Measurements from ENCODE around the gene RIN1. TPM values are rescaled to one million over a fixed set of nuclear protein-coding genes. Genes with fewer than 3 reads are reported as not detected.
A peak's percentile ranks its signal among the peaks of the same experiment; 100 is the strongest.

RIN1 gene
- total and polyA plus RNA-seq, 2 of the 13 experiments (the other 11 are each of a cell fraction or from before 2014, with no cell fraction given), result 2.4 to 4.1 TPM

DNA sequence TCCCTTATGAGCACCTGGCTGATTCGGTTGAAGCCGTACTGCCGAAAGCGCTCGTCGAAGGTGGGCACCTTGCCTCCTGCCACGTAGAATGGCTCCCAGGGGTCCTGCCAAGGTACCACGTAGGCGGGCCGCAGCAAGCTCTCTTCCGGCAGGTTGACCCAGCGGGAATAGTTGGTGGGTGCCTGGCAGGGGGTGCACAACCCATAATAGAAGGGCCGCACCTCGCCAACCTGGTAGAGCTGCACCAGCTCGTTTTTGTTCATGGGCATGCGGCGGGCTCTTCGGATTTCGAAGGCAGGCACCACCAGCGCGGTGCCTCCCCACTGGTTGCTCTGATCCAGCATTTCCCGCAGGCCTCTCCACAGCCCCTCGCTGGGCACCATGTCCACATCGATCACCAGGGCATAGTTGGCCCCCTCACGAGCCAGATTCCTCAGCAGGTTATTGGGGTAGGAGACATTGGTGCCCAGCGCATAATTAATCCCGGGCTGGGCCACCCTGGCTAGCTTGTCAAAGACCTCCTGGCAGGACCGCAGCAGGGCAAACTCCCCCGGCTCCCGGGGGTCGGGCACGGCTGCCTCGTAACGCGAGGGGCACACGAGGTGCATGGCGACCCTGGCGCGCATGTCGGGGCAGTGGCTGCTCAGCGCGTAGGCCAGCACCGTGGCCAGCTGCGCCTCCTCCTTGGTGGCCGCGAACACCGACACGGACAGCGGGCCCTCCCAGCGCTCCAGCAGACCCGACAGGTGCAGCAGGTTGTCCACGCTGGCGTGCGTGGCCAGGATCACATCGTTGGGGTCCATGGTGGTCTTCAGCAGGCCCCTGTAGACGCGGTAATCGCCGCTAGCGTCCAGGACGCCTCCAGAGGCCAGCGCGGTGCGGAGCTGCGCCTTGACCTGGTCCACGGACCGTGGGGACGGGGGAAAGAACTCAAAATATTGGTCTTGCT, 10.5 kb upstream of the RIN1 start (continued):
- TF ChIP-seq, protein P1, sequence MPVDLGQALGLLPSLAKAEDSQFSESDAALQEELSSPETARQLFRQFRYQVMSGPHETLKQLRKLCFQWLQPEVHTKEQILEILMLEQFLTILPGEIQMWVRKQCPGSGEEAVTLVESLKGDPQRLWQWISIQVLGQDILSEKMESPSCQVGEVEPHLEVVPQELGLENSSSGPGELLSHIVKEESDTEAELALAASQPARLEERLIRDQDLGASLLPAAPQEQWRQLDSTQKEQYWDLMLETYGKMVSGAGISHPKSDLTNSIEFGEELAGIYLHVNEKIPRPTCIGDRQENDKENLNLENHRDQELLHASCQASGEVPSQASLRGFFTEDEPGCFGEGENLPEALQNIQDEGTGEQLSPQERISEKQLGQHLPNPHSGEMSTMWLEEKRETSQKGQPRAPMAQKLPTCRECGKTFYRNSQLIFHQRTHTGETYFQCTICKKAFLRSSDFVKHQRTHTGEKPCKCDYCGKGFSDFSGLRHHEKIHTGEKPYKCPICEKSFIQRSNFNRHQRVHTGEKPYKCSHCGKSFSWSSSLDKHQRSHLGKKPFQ (CRISPR knock-in tag; IDR thresholded peaks at IDR 0.05; ENCODE audit: insufficient replicate concordance), result peak; percentile 55
- TF ChIP-seq, protein P2, sequence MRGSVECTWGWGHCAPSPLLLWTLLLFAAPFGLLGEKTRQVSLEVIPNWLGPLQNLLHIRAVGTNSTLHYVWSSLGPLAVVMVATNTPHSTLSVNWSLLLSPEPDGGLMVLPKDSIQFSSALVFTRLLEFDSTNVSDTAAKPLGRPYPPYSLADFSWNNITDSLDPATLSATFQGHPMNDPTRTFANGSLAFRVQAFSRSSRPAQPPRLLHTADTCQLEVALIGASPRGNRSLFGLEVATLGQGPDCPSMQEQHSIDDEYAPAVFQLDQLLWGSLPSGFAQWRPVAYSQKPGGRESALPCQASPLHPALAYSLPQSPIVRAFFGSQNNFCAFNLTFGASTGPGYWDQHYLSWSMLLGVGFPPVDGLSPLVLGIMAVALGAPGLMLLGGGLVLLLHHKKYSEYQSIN (CRISPR knock-in tag; IDR thresholded peaks at IDR 0.05; ENCODE audit: borderline replicate concordance), result no peak
- TF ChIP-seq BORCS8-MEF2B (CRISPR knock-in tag; IDR thresholded peaks at IDR 0.05), result no peak
- TF ChIP-seq RFX3 (CRISPR knock-in tag; IDR thresholded peaks at IDR 0.05), result no peak
- TF ChIP-seq HOXA3 (CRISPR knock-in tag; IDR thresholded peaks at IDR 0.05), result peak; percentile 38; the same call in 1 of the 2 replicates
- TF ChIP-seq, protein P3, sequence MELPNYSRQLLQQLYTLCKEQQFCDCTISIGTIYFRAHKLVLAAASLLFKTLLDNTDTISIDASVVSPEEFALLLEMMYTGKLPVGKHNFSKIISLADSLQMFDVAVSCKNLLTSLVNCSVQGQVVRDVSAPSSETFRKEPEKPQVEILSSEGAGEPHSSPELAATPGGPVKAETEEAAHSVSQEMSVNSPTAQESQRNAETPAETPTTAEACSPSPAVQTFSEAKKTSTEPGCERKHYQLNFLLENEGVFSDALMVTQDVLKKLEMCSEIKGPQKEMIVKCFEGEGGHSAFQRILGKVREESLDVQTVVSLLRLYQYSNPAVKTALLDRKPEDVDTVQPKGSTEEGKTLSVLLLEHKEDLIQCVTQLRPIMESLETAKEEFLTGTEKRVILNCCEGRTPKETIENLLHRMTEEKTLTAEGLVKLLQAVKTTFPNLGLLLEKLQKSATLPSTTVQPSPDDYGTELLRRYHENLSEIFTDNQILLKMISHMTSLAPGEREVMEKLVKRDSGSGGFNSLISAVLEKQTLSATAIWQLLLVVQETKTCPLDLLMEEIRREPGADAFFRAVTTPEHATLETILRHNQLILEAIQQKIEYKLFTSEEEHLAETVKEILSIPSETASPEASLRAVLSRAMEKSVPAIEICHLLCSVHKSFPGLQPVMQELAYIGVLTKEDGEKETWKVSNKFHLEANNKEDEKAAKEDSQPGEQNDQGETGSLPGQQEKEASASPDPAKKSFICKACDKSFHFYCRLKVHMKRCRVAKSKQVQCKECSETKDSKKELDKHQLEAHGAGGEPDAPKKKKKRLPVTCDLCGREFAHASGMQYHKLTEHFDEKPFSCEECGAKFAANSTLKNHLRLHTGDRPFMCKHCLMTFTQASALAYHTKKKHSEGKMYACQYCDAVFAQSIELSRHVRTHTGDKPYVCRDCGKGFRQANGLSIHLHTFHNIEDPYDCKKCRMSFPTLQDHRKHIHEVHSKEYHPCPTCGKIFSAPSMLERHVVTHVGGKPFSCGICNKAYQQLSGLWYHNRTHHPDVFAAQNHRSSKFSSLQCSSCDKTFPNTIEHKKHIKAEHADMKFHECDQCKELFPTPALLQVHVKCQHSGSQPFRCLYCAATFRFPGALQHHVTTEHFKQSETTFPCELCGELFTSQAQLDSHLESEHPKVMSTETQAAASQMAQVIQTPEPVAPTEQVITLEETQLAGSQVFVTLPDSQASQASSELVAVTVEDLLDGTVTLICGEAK (IDR thresholded peaks at IDR 0.05), result no peak
- TF ChIP-seq, protein P3 (CRISPR knock-in tag; IDR thresholded peaks at IDR 0.05), result peak; percentile 87
- peak; percentile 60; the same call in 1 of the 2 replicates for TF ChIP-seq HNRNPL (IDR thresholded peaks at IDR 0.05; ENCODE audit: low read depth, low read length)
- no peak for TF ChIP-seq KLF11 (CRISPR knock-in tag; IDR thresholded peaks at IDR 0.05)
- no peak for TF ChIP-seq KAT2B (IDR thresholded peaks at IDR 0.05; ENCODE audit: borderline replicate concordance, low read depth, low read length)
- TF ChIP-seq, protein P4, sequence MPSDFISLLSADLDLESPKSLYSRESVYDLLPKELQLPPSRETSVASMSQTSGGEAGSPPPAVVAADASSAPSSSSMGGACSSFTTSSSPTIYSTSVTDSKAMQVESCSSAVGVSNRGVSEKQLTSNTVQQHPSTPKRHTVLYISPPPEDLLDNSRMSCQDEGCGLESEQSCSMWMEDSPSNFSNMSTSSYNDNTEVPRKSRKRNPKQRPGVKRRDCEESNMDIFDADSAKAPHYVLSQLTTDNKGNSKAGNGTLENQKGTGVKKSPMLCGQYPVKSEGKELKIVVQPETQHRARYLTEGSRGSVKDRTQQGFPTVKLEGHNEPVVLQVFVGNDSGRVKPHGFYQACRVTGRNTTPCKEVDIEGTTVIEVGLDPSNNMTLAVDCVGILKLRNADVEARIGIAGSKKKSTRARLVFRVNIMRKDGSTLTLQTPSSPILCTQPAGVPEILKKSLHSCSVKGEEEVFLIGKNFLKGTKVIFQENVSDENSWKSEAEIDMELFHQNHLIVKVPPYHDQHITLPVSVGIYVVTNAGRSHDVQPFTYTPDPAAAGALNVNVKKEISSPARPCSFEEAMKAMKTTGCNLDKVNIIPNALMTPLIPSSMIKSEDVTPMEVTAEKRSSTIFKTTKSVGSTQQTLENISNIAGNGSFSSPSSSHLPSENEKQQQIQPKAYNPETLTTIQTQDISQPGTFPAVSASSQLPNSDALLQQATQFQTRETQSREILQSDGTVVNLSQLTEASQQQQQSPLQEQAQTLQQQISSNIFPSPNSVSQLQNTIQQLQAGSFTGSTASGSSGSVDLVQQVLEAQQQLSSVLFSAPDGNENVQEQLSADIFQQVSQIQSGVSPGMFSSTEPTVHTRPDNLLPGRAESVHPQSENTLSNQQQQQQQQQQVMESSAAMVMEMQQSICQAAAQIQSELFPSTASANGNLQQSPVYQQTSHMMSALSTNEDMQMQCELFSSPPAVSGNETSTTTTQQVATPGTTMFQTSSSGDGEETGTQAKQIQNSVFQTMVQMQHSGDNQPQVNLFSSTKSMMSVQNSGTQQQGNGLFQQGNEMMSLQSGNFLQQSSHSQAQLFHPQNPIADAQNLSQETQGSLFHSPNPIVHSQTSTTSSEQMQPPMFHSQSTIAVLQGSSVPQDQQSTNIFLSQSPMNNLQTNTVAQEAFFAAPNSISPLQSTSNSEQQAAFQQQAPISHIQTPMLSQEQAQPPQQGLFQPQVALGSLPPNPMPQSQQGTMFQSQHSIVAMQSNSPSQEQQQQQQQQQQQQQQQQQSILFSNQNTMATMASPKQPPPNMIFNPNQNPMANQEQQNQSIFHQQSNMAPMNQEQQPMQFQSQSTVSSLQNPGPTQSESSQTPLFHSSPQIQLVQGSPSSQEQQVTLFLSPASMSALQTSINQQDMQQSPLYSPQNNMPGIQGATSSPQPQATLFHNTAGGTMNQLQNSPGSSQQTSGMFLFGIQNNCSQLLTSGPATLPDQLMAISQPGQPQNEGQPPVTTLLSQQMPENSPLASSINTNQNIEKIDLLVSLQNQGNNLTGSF (CRISPR knock-in tag; IDR thresholded peaks at IDR 0.05), result no peak

All from HepG2 (cell line).